Right lobe of liver (tissue), 6 donors: ENCODE data around the gene CELF4. TPM values are rescaled to one million over a fixed set of nuclear protein-coding genes. Genes with fewer than 3 reads are reported as not detected.

Experiments used
- ATAC-seq, 4 donors: fragments of 200-7000 bp; cut with Tn5 transposase; one replicate each; pipeline ENCODE4 v1.9.1; 2020; ENCODE audit warnings: mild to moderate bottlenecking in 4 of 4, moderate library complexity in 4 of 4
- DNase-seq, 3 donors: peaks; one replicate each; pipeline ENCODE4 v3.0.0-alpha.2; 2020
- H3K27ac ChIP-seq, 3 donors: fragments of 200-600 bp; one replicate each; pipeline ENCODE4 v1.8.0; 2022
- H3K27me3 ChIP-seq, 2 donors: fragments of 200-600 bp; one replicate each; pipeline ENCODE4 v1.8.0; 2022
- H3K36me3 ChIP-seq, 4 donors: fragments of 200-600 bp; sonication (generic) in 1 of 4; one replicate each; pipeline versions ENCODE4 v1.5.1 to v1.8.0; 2017 to 2022; ENCODE audit warnings: control low read depth in 1 of 4
- H3K4me1 ChIP-seq, 4 donors: fragments of 200-600 bp; sonication (generic) in 1 of 4; one replicate each; pipeline versions ENCODE4 v1.5.1 to v1.8.0; 2017 to 2022; ENCODE audit warnings: control low read depth in 1 of 4
- H3K4me3 ChIP-seq, 3 donors: fragments of 200-600 bp; one replicate each; pipeline ENCODE4 v1.8.0; 2022
- H3K9me3 ChIP-seq, 4 donors: fragments of 200-600 bp; sonication (generic) in 1 of 4; one replicate each; pipeline versions ENCODE4 v1.5.1 to v1.8.0; 2017 to 2022; ENCODE audit warnings: control low read depth in 1 of 4
- POLR2A ChIP-seq: fragments of 450-650 bp; IDR thresholded peaks from one replicate; pipeline ENCODE4 v1.6.1; 2017; ENCODE audit warnings: antibody characterized with exemption, mild to moderate bottlenecking
- WGBS: methylation state at CpG from one replicate; pipeline ENCODE4 v1.1.6; 2018; ENCODE audit warnings: low coverage, low lambda C conversion rate; ENCODE audit not compliant: insufficient coverage; ENCODE audit errors: missing lambda C conversion rate; 5-methylcytosine and 5-hydroxymethylcytosine counted together
- intact Hi-C, 2 donors: fragments of 100-400 bp; cut with DNase I; formaldehyde crosslinking; loops; one replicate each; pipeline versions ENCODE4 v1.11.2 to v1.14.1; 2022
- total RNA-seq, 6 experiments: library from RNA; depleted of rRNA in 2 of 6; stranded (reverse); fragments of >200 nt in 2 of 6; fragmentation: NEBNext Ultra II Directional in 3 of 6; extraction: Animal tissue kit (Norgen Biotek cat#: 25700) in 3 of 6; gene quantifications; one replicate each; pipeline versions ENCODE4 v1.1.0 to v1.2.4, GENCODE V29; 2016 to 2023
- TF ChIP-seq, protein P1 (sequence below), 4 donors: fragments of 200-600 bp in 3 of 4; fragments of 450-650 bp in 1 of 4; IDR thresholded peaks; one replicate each; pipeline versions ENCODE4 v1.5.1 to v1.8.0; 2016 to 2022; ENCODE audit warnings: antibody characterized with exemption in 4 of 4, mild to moderate bottlenecking in 2 of 4
- donor health status: DM: no; HTN: yes; CAD: no.
- donor health status: DM: no; HTN: no; CAD: no.
- donor health status: DM: no; HTN: no; CAD: no.
- donor health status: DM: no; HTN: yes; CAD: no.
- donor health status: DM: no; HTN: yes; CAD: no.

CELF4 gene
- total RNA-seq, 6 experiments from 2014 or later, result 0.06 TPM; not detected in 5

DNA sequence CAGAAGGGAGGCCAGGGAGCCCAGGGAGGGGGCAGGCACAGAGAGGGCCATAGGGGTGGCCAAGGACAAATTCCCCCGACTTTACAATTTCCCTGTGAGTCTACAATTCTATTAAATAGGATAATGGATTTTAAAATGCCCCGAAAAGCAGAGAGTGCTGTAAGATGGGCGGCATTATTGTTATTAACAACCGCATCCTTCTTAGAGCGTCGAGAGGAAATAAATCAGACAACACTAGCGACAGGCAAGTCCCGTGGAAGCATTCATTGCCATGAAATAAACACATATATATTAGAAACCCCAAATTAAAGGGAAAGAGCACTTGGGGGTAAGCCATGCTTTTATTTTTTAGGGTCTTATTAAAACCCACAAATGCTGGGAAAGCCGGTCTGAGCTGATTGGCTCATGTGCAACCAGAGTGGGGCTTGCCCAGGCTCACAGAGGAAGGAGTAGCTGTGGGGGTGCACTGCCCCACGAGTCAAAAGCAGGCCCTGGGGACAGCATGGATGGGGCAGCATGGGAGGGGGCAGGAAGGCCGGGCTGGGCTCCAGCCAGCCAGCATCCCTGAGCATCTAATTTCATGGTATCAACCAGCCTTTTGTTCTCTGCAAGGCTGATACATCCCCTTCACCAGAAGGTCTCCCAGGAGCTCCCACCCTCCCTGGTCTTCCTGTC lies 187.1 kb downstream of the CELF4 start:
- Histone ChIP-seq H3K27me3 (no peaks in the 10 kb centered on the region), H3K36me3 (no peaks in the 10 kb centered on the region), H3K9me3 (no peaks in the 10 kb centered on the region), H3K27ac (no peak overlapping the region), H3K4me3 (no peak overlapping the region), H3K4me1 (no peaks in the 10 kb centered on the region)
- DNase-seq (no peak), ATAC-seq (no peak)
- TF ChIP-seq, protein P1, sequence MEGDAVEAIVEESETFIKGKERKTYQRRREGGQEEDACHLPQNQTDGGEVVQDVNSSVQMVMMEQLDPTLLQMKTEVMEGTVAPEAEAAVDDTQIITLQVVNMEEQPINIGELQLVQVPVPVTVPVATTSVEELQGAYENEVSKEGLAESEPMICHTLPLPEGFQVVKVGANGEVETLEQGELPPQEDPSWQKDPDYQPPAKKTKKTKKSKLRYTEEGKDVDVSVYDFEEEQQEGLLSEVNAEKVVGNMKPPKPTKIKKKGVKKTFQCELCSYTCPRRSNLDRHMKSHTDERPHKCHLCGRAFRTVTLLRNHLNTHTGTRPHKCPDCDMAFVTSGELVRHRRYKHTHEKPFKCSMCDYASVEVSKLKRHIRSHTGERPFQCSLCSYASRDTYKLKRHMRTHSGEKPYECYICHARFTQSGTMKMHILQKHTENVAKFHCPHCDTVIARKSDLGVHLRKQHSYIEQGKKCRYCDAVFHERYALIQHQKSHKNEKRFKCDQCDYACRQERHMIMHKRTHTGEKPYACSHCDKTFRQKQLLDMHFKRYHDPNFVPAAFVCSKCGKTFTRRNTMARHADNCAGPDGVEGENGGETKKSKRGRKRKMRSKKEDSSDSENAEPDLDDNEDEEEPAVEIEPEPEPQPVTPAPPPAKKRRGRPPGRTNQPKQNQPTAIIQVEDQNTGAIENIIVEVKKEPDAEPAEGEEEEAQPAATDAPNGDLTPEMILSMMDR (IDR thresholded peaks at IDR 0.05), result no peak
- TF ChIP-seq POLR2A, result no peak
- intact Hi-C loops, result no loop called here
- WGBS, result 61% methylated on average over 10 of the region's 11 CpGs

DNA sequence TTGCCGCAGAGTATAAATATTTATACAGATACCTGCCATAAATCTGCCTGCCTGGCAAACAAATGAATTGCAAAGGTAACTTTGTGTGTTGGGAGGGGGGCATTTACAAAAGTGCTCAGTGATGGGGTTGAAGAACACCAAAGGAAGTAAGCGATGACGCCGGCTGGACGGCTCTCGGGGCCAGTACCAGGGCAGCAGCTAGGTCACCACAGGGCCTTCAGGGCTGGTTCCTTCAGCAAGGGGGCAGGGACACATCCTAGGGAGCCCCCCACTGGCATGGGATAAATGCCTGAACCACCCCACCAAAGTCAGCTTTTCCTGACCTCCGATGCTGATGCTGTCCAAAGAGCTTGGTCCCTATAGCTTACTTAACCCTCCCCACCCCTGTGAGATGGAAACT lies 190.4 kb downstream of the CELF4 start:
- DNase-seq (no peak), ATAC-seq (no peak)
- Histone ChIP-seq H3K36me3 (no peaks in the 10 kb centered on the region), H3K9me3 (no peaks in the 10 kb centered on the region), H3K27me3 (no peaks in the 10 kb centered on the region), H3K4me3 (no peak overlapping the region), H3K4me1 (no peaks in the 10 kb centered on the region), H3K27ac (no peak overlapping the region)
- intact Hi-C loops, result no loop called here
- WGBS, result 69% methylated on average over 2 of the region's 7 CpGs
- TF ChIP-seq, protein P1 (IDR thresholded peaks at IDR 0.05), result no peak
- no peak for TF ChIP-seq POLR2A

DNA sequence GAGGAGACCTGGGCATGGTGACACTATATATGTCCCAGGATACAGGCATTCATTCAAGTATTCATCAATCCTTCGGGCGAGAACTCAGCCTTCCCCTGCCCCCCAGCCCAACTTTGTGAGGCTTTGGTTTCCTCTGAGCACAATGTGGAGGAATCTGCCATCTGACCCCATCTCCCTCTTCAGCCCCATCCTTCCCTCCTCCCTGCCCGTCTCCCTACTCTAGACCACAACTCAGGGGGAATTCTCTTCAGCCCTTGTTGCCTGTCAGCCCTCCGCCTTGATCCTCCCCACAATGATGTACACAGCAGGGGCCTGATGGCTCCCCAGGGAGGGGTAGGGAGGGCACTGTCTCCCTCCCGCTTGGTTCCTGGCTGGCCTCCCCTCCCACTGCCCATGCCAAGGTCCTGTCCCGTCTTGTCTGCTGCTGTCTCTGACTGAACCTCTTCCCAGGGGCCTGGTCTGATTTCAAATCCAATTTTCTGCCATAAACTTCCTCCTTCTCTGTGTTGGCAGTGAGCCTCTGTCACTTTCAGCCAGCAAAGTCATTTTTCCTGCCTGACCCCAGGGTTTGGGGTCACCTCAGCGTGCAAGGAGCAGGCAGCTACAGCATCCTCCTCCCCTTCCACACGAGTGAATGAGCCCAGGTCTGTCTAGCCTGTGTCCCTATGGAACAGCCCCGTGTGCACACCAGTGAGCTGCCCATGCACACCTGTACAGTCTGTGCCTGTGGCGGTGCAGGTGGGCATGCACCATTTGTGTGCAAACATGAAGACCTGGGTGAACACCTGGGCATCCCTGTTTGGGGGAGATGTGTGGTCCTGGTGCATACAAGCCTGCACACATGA lies 197.3 kb downstream of the CELF4 start:
- Histone ChIP-seq H3K9me3 (no peaks in the 10 kb centered on the region), H3K36me3 (no peaks in the 10 kb centered on the region), H3K27ac (no peak overlapping the region), H3K4me3 (no peak overlapping the region), H3K4me1 (no peaks in the 10 kb centered on the region), H3K27me3 (no peaks in the 10 kb centered on the region)
- no peak for DNase-seq
- intact Hi-C loops, result no loop called here
- ATAC-seq, result no peak
- TF ChIP-seq POLR2A, result no peak
- TF ChIP-seq, protein P1 (IDR thresholded peaks at IDR 0.05), result no peak
- 45% methylated on average over 6 of the region's 10 CpGs for WGBS

DNA sequence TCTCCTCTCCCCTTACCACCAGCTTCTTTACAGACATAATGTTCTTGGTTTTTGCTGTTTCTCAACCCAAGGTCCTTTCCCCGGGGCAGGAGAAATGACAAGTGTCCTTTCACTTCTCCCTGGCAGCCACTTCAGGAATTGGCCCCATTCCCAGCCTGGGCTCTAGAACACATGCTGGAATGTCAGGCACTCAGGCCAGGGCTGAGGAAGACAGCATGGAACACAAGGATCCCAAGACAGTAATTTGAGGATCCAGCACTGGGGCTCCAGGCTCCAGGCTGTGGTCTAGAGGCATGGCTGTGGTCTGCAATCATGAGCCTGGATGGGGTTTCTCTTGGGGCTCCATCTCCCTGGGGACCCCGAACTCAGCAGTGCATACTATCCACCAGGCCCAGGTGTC lies 201.4 kb downstream of the CELF4 start:
- H3K9me3 ChIP-seq, result no peaks in the 10 kb centered on the region
- H3K27me3 ChIP-seq, result no peaks in the 10 kb centered on the region
- DNase-seq (no peak), ATAC-seq (peak in 2 of 4 donors; percentile 18 to 28)
- WGBS, result 22% methylated on average over 1 of the region's 2 CpGs
- H3K4me3 ChIP-seq, result no peak overlapping the region
- TF ChIP-seq, protein P1 (IDR thresholded peaks at IDR 0.05), result no peak
- TF ChIP-seq POLR2A, result no peak
- H3K27ac ChIP-seq, result no peak overlapping the region
- intact Hi-C loops, result no loop called here
- H3K36me3 ChIP-seq, result no peaks in the 10 kb centered on the region
- no peaks in the 10 kb centered on the region for H3K4me1 ChIP-seq
